Forelimb muscle (tissue), 1 donor: Measurements from ENCODE around the gene TAF13. TPM values are rescaled to one million over a fixed set of nuclear protein-coding genes. Genes with fewer than 3 reads are reported as not detected.
"Not testable (repeated sequence)": the region's sequence is repeated elsewhere in the genome, so short reads cannot be mapped to it uniquely, and the experiment has no call there.

Experiments
- DNase-seq: peaks from one replicate; pipeline ENCODE4 v3.0.0-alpha.2; 2013; ENCODE audit warnings: low read depth
- polyA plus RNA-seq: library from polyadenylated mRNA; unstranded; fragments of 120-200 nt; gene quantifications from one replicate; pipeline ENCODE4 v1.2.1, GENCODE V29; 2013; ENCODE audit not compliant: insufficient read length

Gene TAF13
- polyA plus RNA-seq, 1 donor: 37.8 TPM

DNA sequence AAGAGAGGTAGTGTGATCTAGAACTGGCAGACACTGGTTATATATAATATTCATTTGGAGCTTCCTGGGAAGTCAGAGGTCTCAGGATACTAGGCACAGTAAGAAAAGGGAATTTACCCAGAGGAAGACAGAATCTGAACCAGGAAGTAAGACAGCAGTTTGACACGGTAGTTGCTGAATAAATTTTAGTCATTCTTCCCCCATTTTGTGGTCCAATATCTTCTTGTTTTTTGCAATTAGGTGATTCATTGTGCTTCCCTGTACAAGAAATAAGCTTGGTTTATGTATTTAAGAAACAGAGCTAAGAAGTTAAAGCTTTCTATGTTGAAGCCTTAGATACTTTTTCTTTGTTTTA, 16.0 kb upstream of the TAF13 start:
- no peak for DNase-seq

DNA sequence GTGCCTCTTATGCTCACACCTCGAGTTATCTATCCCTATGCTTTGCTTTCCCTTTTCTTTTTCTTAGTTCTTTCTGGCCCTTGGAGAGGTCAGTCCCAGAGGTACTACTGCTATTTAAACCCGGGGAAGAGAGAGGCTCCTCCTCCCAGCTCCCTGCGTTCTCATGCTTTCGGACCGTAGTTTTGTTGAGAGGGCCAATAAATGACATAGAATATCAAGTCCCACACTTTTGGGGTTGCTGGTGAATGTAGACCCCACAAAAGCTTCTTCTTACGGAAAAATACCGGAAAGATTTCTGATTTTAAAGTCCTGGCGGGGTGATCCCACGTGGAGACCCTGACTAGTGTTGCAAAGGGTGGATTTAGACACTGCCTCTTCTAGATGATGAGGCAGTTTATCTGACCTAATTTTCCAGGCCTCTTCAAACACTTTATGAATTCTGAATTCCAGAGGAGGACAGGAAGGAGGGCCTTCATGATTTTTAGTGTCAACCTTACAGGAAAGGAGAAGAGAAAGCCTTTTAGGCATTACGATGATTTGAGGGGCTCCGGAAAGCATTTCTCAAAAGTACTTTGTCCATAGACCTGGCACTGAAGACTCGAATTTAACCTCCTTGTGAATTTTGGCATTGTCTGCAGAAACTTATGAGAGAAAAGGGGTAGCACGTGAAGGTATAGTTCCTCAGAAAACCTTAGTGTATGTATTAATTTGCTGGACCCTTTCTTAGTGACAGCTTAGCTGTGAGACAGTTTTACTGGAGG, 15.5 kb upstream of the TAF13 start:
- no peak for DNase-seq

DNA sequence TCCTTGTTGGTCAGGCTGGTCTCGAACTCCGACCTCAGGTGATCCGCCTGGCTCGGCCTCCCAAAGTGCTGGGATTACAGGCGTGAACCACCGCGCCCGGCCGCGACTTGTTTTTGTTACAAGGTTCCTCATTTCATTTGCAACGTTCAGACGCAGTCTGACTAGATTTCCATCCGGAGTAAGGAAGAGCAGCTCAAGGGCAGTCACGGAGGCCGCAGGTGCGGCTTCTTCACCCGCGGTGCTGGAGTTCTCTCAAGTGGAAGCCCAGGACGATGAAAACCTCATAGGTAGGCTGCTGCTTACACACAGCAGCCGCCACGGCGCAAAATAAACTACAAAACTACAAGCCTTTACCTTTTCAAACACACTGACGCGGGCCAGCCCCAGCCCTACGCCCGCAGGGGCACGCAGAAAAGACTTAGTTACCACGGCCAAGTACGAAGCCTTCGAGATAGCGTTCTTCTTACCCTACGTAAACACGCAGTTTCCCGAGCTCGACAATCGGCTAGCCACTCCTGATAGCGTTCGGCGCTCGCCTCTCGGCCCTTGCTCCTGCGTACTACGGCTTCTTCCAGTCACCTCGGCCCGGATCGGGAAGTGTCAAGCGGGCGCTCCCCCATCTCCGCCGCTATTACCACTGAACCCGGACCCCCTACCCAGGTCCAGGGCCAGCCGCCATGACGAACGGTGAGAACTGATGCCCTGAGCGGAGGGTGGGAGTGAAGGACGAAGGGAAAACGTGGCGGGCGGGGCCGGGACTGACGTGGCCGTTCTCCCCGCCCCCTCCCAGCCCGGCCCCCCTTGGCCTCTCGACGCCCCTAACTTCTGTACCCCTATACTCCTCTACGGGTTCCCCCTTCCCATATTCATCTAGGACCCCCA, 14.6 kb upstream of the TAF13 start, which contains the start of gene TMEM167B:
TMEM167B (plus strand) TSS at position 569 of the 882 bp plus-strand sequence; CDS start at position 678, 109 bp downstream.
- DNase-seq: peak; percentile 90

DNA sequence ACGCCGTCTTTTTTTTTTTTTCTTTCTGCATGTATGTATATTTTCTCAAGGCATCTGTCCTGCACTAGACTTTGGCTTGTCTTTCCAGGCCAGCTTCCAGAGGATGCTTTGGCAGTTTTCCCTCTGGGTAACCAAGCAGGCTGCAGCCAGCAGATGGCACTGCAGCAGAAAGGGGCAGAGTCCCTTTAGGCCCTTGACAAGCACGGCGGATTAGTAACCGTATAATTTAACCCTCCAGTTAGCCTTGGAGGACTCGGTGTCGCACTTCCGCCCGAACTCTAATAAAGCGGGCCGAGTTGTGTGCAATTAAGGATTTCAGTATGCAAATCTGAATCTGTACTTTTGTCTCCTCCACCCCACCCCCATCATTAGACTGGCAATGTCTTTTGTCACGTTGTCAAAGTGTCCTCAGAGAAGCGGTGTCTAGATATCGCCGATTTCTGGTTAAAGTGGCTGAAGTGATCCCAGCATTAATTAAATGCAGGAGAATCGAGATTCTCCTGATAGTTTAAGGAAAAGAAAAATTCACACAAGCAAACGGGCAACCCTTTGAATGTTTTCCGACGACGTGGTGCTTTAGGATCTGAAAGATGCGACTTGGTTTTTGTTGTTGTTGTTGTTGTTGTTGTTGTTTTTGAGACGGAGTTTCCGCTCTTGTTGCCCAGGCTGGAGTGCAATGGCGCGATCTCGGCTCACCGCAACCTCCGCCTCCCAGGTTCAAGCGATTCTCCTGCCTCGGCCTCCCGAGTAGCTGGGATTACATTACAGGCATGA, 13.6 kb upstream of the TAF13 start:
- DNase-seq: no peak

DNA sequence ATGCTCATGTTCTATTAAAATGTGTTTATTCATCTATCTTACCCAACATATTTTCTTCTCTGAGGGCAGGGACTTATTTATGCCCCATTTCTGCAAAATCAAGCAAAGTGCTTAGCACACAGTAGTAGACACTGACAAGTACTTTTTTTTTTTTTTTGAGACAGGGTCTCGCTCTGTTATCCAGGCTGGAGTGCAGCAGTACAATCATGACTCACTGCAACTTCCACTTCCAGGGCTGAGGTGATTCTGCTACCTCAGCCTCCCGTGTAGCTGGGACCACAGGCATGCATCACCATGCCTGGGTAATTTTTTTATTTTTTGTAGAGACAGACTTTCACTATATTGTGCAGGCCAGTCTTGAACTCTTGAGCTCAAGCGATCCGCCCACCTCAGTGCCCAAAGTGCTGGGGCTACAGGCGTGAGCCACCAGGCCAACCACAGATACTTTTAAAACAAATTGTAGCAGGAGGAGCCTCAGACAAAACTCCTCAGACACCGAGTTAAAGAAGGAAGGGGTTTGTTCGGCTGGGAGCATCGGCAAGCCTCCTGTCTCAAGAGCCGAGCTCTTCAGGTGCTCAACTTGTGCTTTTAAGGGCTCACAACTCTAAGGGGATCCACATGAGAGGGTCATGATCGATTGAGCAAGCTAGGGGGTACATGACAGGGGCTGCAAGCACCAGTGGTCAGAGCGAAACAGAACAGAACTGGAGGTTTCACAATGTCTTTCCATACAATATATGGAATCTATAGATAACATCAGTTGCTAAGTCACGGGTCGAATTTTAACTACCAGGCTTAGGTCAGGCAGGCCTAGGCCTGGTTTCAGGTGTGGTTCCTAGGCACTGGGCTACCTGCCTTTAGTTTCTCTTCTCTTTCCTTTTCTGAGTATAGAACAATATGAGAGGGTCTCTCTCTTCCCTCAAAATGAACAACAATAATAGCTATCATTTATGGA, 9.0 kb upstream of the TAF13 start:
- DNase-seq: no peak

DNA sequence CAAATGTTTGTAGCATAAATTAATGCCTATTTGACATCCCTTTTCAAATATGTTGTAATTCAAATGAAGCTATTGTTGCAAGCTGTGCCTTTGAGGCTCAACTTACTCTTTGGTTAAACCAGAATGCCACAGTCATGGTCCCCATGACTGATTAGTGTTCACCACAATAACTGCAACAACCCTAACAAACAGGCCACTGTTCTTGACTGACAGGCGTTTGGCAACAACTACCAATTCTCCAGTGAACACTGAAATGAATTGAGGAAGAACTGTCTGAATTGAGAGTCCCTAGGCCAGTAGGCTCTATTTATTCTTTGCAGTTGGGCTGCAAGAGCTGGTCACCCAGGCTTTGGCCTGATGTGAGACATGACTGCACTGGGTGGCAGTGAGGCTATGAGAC, 8.1 kb upstream of the TAF13 start:
- DNase-seq: no peak

DNA sequence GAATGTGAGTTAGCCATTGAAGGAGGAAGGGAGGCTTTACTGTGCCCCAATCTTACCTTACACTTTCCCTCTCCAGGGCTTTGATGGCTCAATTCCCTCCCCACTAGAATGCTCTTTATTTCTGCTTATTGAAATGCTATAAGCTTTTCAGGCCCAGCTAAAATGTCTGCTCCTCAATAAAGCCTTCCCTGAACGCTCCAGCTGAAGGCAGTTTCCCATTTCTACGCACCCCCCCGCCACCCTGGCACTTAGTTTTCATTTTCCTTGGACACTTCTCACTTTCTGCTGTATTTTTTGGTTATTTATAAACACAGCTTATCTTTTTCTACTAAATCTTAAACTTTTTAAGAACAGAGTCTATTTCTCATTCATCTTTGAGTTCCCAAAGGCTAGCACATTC, 7.7 kb upstream of the TAF13 start:
- no peak for DNase-seq

DNA sequence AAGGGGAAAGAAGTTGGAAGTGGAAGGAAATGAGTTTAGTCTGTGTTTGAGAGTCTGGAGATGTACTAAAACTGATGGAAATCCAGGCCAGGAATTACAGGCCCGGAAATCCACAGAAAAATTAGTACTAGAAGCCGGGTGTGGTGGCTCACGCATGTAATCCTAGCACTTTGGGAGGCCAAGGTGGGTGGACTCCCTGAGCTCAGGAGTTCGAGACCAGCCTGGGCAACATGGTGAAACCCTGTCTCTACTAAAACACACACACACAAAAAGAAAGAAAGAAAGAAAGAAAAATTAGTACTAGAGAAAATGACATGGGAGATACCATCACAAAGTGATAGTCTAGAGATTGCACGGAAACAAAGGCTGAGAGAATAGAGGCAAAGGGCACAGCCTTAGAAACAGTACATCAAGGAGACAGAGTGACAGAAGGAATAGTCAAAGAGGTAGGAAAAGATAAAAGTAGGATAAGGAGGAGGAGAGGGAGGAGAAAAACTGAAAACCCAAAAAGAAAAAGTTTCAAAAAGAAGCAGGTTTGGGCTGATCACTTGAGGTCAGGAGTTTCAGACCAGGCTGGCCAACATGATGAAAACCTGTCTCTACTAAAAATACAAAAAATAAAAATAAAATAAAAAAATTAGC, 4.8 kb upstream of the TAF13 start:
- no peak for DNase-seq

DNA sequence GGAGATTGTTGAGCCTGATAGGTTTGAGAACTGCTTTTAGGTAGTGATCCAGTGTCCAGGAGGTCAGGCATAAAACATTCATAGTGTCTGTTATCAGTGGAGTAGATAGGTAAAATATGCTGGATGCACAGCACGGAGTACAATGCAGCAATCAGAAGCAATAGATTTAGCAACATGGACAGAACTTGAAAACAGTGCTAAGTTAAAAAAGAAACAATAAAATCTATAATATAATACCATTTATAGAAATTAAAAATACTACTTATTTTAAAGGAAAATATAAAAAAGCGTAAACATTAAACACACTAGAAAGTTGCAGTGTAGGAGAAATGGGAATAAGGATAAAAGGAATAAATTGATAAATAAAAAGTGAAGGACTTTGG, 3.4 kb upstream of the TAF13 start:
- no peak for DNase-seq

DNA sequence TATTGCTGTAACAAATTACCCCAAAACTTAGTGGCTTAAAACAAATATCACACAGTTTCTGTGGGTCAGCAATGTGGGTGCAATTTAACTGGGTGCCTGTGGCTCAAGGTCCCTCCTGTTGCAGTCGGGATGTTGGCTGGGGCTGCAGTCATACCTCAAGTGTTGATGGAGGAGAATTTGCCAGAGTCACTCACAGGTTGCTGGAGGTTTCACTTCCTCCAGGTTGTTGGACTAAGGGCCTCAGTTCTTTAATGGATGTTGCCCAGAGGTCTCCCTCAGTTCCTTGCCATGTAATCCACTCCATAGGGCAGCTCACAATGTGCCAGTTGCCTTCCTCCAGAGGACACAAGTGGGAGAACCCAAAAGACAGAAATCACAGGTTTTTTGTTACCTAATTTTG, 2.5 kb upstream of the TAF13 start:
- DNase-seq: no peak

DNA sequence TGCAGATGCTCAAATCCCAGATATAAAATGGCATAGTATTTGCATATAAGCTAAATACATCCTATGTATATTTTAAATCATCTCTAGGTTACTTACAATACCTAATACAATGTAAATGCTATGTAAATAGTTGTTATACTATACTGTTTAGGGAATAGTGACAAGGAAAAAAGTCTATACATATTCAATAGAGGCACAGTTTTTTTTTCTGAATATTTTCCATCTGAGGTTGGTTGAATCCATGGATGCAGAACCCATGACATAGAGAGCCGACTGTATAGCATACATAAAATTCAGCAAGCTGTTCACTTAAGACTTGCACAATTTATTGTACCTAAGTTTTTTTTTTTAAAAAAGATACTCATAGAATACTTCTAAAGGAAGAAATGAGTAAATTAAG, 6.5 kb downstream of the TAF13 start:
- DNase-seq: no peak

DNA sequence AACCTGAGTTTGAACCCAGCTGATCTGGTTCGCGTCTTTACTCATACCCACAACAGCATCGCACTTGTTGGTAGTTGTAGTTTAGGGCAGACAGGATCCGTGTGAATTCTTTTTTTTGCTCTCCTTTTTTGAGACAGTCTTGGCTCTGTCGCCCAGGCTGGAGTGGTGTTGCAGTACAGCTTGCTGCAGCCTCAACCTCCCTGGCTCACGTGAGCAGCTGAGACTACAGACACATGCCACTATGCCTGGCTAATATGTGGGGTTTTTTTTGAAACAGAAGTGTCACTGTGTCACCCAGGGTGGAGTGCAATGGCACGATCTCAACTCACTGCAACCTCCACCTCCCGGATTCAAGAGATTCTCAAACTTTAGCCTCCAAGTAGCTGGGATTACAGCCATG, 7.9 kb downstream of the TAF13 start:
- no peak for DNase-seq

DNA sequence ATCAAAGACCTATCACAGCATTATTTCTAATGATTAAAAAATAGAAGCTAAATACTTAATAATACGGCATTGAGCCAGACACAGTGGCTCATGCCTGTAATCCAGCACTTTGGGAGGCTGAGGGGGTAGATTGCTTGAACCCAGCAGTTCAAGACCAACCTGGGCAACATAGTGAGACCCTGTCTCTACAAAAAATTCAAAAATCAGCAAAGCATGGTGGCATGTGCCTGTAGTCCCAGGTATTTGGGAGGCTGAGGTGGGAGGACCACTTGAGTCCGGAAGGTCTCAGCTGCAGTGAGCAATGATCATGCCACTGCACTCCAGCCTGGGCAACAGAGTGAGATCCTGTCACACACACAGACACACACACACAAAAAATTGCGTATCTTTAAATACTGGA, 10.7 kb downstream of the TAF13 start:
- no peak for DNase-seq

DNA sequence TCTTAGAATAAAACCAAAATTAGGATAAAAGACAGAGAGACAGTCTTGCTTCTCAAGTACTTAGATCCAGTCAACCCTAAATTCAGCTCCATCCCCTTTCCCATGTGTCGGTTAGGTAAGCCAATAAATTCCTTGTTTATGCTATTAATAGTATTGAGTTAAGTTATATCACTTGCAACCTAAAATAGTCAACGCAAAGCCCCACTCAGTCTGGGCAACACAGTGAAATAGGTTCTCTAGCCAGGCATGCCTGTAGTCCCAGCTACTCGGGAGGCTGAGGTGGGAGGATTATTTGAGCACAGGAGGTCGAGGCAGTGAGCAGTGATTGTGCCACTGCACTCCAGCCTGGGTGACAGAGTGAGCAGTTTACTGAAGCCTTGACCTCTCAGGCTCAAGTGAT, 14.6 kb downstream of the TAF13 start:
- no peak for DNase-seq

DNA sequence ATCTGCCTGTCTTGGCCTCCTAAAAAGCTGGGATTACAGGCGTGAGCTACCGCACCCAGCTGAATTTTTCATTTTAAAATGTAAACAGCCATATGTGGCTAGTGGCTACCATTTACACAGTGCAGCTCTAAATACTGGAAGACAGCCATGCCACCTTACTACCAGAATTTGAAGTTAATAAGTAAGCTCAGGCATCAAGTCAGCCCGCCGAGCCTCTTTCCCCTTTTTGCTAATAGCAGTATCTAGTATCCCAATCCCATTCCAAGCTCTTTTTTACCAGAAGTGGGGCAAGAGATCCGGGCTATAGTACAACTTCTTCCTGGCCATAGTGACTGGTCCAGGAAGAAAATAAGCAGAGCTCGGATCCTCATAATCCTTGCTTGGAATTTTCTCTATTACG, 15.1 kb downstream of the TAF13 start:
- no peak for DNase-seq

DNA sequence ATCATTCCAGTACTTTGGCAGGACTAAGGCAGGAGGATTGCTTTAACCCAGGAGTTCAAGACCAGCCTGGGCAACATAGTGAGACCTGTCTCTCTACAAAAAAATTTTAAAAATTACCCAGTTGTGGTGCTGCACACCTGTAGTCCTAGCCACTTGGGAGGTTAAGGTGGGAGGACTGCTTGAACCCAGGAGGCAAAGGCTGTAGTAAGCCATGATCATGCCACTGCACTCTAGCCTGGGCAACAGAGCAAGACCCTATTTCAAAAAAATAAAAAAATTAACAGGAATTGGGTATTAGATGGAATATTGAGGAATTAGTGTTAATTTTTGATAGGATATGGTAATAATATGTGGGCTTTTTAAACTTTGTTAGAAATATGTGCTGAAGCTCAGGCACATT, 16.8 kb downstream of the TAF13 start:
- no peak for DNase-seq

DNA sequence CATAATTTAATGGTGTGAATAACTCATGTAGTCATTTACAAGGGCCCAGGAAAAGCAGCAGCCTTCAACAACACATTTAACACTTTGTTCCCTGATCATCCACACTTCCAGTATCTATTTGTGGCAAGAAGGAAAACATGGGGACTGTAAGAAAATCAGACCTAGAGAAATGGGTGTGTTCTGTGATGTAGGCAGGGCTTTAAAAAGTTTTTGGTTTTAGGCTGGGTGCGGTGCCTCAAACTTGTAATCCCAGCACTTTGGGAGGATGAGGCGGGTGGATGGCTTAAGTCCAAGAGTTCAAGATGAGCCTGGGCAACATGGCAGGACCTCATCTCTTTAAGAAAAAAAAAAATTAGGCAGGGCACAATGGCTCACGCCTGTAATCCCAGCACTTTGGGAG, 19.7 kb downstream of the TAF13 start:
- no peak for DNase-seq

DNA sequence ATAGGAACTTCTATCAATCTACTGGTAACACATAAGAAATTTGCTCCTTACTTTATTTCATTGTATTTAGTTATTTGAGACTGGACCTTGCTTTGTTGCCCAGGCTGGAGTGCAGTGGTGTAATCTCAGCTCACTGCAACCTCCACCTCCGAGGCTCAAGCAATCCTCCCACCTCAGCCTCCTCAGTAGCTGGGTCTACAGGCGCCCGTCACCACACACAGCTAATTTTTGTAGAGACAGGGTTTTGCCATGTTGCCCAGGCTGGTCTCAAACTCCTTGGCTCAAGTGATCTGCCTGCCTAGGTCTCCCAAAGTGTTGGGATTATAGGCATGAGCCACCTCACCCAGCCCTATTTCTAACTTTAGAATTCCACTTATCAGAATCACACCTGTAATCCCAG, 23.7 kb downstream of the TAF13 start:
- not testable (repeated sequence) for DNase-seq

DNA sequence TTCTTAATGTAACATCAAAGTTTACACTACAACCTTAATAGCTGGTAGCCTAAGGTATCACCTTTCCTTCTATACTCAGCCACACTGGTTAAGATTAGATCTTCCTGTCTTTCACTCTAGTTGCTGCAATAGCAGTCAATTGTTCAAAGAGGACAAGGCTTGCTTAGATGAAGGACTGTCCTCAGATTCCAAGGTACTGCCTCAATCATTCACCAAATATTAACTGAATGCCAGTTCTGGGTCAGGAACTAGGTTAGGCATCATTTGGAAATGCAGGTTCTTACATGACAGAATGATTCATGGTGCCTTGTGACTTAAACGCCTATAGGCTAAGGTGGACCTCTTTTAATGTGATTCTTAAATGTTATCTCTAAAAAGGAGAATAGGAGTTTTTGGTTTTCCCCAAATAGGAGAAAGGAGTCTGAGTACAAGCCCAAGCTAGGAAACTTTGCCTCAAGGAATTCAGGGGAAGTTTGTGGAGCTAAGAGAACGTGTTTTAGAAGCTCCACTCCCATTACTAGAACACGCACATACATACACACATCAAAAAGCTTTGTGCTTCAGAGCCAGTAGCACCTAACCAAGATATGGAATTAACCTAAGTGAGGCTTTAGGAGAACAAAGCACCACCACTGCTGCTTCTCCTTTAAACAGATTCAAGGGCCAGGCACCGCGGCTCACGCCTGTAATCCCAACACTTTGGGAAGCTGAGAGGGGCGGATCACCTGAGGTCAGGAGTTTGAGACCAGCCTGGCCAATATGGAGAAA, 25.4 kb downstream of the TAF13 start:
- DNase-seq: no peak

DNA sequence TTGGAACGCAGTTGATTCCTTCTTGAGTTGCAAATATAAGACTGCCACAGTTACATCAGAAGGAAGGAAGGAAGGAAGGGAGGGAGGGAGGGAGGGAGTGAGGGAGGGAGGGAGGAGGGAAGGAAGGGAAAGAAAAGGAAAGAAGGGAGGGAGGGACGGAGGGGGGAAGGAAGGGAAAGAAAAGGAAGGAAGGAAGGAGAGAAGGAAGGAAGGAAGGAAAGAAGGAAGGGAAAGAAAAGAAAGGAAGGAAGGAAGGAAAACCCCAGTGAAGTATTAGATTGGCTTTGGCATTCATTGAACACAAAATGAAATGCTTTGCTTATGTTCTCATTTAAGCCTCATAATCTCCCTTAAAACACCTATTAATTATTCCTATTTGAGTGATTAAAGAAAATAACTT, 27.5 kb downstream of the TAF13 start:
- no peak for DNase-seq
